Breast epithelium (tissue), 4 donors: ENCODE data around the gene TMEM87B. TPM values are rescaled to one million over a fixed set of nuclear protein-coding genes. Genes with fewer than 3 reads are reported as not detected.

ENCODE experiments used
- DNase-seq, 2 donors: peaks; one replicate each; pipeline ENCODE4 v3.0.0-alpha.2; 2019; ENCODE audit warnings: low spot score in 2 of 2
- H3K27ac ChIP-seq, 2 donors: fragments of 200-600 bp; sonication (generic) in 1 of 2; one replicate each; pipeline ENCODE4 v1.5.1; 2016 to 2019; ENCODE audit warnings: mild to moderate bottlenecking in 1 of 2
- H3K27me3 ChIP-seq, 2 donors: fragments of 200-600 bp; sonication (generic) in 1 of 2; one replicate each; pipeline versions ENCODE4 v1.5.1 to v1.6.0; 2017 to 2019; ENCODE audit warnings: control low read depth in 1 of 2, mild to moderate bottlenecking in 1 of 2
- H3K36me3 ChIP-seq: fragments of 200-600 bp; one replicate; pipeline ENCODE4 v1.5.1; 2019
- H3K4me1 ChIP-seq, 2 donors: fragments of 200-600 bp; sonication (generic); one replicate each; pipeline ENCODE4 v1.5.1; 2016 to 2019; ENCODE audit warnings: control low read depth in 1 of 2
- H3K4me3 ChIP-seq, 3 donors: fragments of 200-600 bp; sonication (generic); 1 replicate in 2 of 3; 2 replicates in 1 of 3; pipeline ENCODE4 v1.5.1; 2016 to 2019; ENCODE audit warnings: mild to moderate bottlenecking in 3 of 3, moderate library complexity in 2 of 3
- H3K9me3 ChIP-seq, 2 donors: fragments of 200-600 bp; sonication (generic) in 1 of 2; one replicate each; pipeline ENCODE4 v1.5.1; 2016 to 2019; ENCODE audit warnings: control low read depth in 1 of 2
- CTCF ChIP-seq, 3 donors: fragments of 450-650 bp; IDR thresholded peaks; one replicate each; pipeline ENCODE4 v1.5.1; 2016 to 2017; ENCODE audit warnings: antibody characterized with exemption in 3 of 3, mild to moderate bottlenecking in 3 of 3, moderate library complexity in 3 of 3
- POLR2A ChIP-seq: fragments of 450-650 bp; IDR thresholded peaks from one replicate; pipeline ENCODE4 v1.6.1; 2016; ENCODE audit warnings: antibody characterized with exemption, mild to moderate bottlenecking, moderate library complexity
- POLR2AphosphoS5 ChIP-seq, 3 donors: sonication (generic); formaldehyde crosslinking; IDR thresholded peaks; one replicate each; pipeline ENCODE4 v1.6.1; 2017; ENCODE audit warnings: antibody characterized with exemption in 3 of 3
- intact Hi-C: fragments of 100-400 bp; cut with DNase I; formaldehyde crosslinking; loops from one replicate; pipeline ENCODE4 v1.15.1; 2023; ENCODE audit warnings: low total_unique reads
- total RNA-seq, 3 donors: library from RNA; depleted of rRNA; stranded (reverse); fragments of >200 nt; gene quantifications; one replicate each; pipeline ENCODE4 v1.1.0, GENCODE V29; 2016

TMEM87B gene
- total RNA-seq, 3 donors from 2014 or later, result 16.2 to 52.0 (median 38.3) TPM

- H3K27me3 ChIP-seq, result no peaks in the 10 kb centered on the region
- TF ChIP-seq CTCF (IDR thresholded peaks at IDR 0.05) (no peak), POLR2AphosphoS5 (IDR thresholded peaks at IDR 0.05) (no peak), POLR2A (no peak)
- intact Hi-C loops, result no loop called here
- H3K4me3 ChIP-seq, result no peak overlapping the region
- no peaks in the 10 kb centered on the region for H3K36me3 ChIP-seq
- DNase-seq, result peak in 1 of 2 donors; percentile 6
- no peaks in the 10 kb centered on the region for H3K4me1 ChIP-seq
- no peak overlapping the region for H3K27ac ChIP-seq
- H3K9me3 ChIP-seq, result no peaks in the 10 kb centered on the region
Measured at GRCh38 chr2:112160283-112161250, 105.5 kb downstream of the TMEM87B start.

GRCh38 chr2:112161431-112162145 lies 106.5 kb downstream of the TMEM87B start:
- TF ChIP-seq POLR2A (no peak), CTCF (IDR thresholded peaks at IDR 0.05) (no peak), POLR2AphosphoS5 (IDR thresholded peaks at IDR 0.05) (no peak)
- Histone ChIP-seq H3K27ac (no peak overlapping the region), H3K4me1 (no peaks in the 10 kb centered on the region), H3K4me3 (no peak overlapping the region), H3K36me3 (no peaks in the 10 kb centered on the region), H3K9me3 (no peaks in the 10 kb centered on the region), H3K27me3 (no peaks in the 10 kb centered on the region)
- intact Hi-C loops, result no loop called here
- DNase-seq, result no peak

- H3K9me3 ChIP-seq, result no peaks in the 10 kb centered on the region
- H3K27ac ChIP-seq, result no peak overlapping the region
- intact Hi-C loops, result no loop called here
- no peaks in the 10 kb centered on the region for H3K4me1 ChIP-seq
- no peak for DNase-seq
- TF ChIP-seq CTCF (IDR thresholded peaks at IDR 0.05) (no peak), POLR2A (no peak), POLR2AphosphoS5 (IDR thresholded peaks at IDR 0.05) (no peak)
- no peaks in the 10 kb centered on the region for H3K27me3 ChIP-seq
- no peaks in the 10 kb centered on the region for H3K36me3 ChIP-seq
- no peak overlapping the region for H3K4me3 ChIP-seq
Measured at GRCh38 chr2:112162341-112162740, 107.3 kb downstream of the TMEM87B start.

- intact Hi-C loops, result no loop called here
Measured at GRCh38 chr2:112162956-112163355, 107.9 kb downstream of the TMEM87B start.

More at GRCh38 chr2:112162956-112163355, 107.9 kb downstream of the TMEM87B start:
- no peak overlapping the region for H3K4me3 ChIP-seq
- no peaks in the 10 kb centered on the region for H3K9me3 ChIP-seq
- no peaks in the 10 kb centered on the region for H3K36me3 ChIP-seq
- no peak for TF ChIP-seq CTCF (IDR thresholded peaks at IDR 0.05)
- TF ChIP-seq POLR2A, result no peak
- no peak for TF ChIP-seq POLR2AphosphoS5 (IDR thresholded peaks at IDR 0.05)
- no peaks in the 10 kb centered on the region for H3K27me3 ChIP-seq
- no peak overlapping the region for H3K27ac ChIP-seq
- H3K4me1 ChIP-seq, result no peaks in the 10 kb centered on the region
- no peak for DNase-seq
